ENCODE measurements around the gene DAND5. TPM values are rescaled to one million over a fixed set of nuclear protein-coding genes. Genes with fewer than 3 reads are reported as not detected.

The DAND5 gene
- total and polyA plus RNA-seq, 9 of the 15 experiments (the other 6 are each of a cell fraction or from before 2014, with no cell fraction given) = 0.22 to 0.83 (median 0.60) TPM

DNA sequence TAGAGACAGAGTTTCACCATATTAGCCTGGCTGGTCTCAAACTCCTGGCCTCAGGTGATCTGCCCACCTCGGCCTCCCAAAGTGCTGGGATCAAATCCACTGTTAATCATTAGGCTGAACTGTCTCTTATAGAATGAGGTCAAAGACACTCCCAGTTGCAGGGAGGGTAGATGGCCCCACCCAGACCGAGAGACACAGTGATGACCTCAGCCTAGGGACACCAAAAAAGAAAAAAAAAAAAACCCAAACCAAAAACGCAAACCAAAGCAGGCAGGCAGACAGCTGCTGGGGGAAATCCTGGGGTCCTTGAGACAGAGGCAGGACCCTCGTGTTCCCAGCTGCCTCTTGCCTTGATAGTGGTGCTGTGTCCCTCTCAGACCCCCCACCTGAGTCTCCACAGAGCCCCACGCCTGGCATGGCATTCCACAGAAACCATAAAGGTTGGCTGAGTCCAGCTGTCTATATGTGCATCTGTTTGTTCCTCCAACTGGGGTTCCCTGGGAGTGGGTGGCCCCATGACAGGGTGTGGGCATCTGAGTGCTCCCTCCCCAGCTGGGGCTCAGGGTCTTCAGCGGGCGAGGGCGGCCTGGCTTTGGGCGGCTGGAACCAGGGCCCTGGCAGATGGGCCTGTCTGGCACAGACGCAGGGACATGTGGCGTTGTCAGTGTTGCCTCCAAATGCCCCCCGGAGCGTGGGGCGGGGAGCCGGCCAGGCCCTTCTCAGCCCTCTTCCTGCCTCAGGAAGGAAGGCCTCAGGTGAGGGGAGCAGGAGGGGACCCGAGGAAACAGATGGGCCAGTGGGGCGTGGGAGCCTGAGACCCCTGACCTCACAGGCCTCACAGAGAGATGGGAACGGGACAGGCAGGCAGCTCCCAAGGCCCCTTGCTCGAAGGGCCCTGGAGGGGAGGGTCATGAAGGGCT lies 5.2 kb downstream of the DAND5 start:
- intact Hi-C loops (cut with micrococcal nuclease) = loop anchor here (5.0 kb wide), 1 partner anchor 288 kb away; no protein-coding TSS in a partner anchor
- TF ChIP-seq ZBED1 (IDR thresholded peaks at IDR 0.05) (no peak), SP2 (IDR thresholded peaks at IDR 0.05; ENCODE audit: extremely low read depth, low read depth, low read length, poor library complexity, severe bottlenecking) (no peak), CBX3 (IDR thresholded peaks at IDR 0.05; ENCODE audit: borderline replicate concordance in 1 of 2, low read length in 2 of 2) (no peak), ZBTB7A (IDR thresholded peaks at IDR 0.05; ENCODE audit: borderline replicate concordance, control insufficient read depth, low read depth, low read length) (0 out of 2 replicates have a peak, but pooled peaks have one; percentile 11), ZNF354B (CRISPR knock-in tag; IDR thresholded peaks at IDR 0.05) (no peak), LEF1 (IDR thresholded peaks at IDR 0.05) (no peak), POLR2A (conservative IDR thresholded peaks at IDR 0.05) (no peak), RAD21 (CRISPR knock-in tag; conservative IDR thresholded peaks at IDR 0.05 in 1 of 2, IDR thresholded peaks at IDR 0.05 in 1 of 2) (no peak), TAF15 (IDR thresholded peaks at IDR 0.05; ENCODE audit: low read depth, low read length) (no peak), XRCC3 (IDR thresholded peaks at IDR 0.05) (no peak), CBX1 (IDR thresholded peaks at IDR 0.05; ENCODE audit: low read depth) (no peak), ZNF384 (IDR thresholded peaks at IDR 0.05; ENCODE audit: low read depth, low read length) (peak; percentile 90), ETV5 (CRISPR knock-in tag; IDR thresholded peaks at IDR 0.05; ENCODE audit: low read depth) (no peak), ATF1 (CRISPR knock-in tag; IDR thresholded peaks at IDR 0.05) (no peak), ATF1 (tag; IDR thresholded peaks at IDR 0.05) (peak; percentile 20; the same call in 1 of the 2 replicates), ZNF79 (CRISPR knock-in tag; IDR thresholded peaks at IDR 0.05; ENCODE audit: low read depth) (no peak)
- TF ChIP-seq, protein P1, sequence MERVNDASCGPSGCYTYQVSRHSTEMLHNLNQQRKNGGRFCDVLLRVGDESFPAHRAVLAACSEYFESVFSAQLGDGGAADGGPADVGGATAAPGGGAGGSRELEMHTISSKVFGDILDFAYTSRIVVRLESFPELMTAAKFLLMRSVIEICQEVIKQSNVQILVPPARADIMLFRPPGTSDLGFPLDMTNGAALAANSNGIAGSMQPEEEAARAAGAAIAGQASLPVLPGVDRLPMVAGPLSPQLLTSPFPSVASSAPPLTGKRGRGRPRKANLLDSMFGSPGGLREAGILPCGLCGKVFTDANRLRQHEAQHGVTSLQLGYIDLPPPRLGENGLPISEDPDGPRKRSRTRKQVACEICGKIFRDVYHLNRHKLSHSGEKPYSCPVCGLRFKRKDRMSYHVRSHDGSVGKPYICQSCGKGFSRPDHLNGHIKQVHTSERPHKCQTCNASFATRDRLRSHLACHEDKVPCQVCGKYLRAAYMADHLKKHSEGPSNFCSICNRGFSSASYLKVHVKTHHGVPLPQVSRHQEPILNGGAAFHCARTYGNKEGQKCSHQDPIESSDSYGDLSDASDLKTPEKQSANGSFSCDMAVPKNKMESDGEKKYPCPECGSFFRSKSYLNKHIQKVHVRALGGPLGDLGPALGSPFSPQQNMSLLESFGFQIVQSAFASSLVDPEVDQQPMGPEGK (CRISPR knock-in tag; IDR thresholded peaks at IDR 0.05; ENCODE audit: borderline replicate concordance) = no peak
- TF ChIP-seq, protein P2, sequence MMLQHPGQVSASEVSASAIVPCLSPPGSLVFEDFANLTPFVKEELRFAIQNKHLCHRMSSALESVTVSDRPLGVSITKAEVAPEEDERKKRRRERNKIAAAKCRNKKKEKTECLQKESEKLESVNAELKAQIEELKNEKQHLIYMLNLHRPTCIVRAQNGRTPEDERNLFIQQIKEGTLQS (IDR thresholded peaks at IDR 0.05) = peak; percentile 78
- TF ChIP-seq, protein P2 (CRISPR knock-in tag; conservative IDR thresholded peaks at IDR 0.05) = no peak

More for the DNA sequence above, 5.2 kb downstream of the DAND5 start:
- H3K4me1 ChIP-seq (replicated peaks in 1 of 2; ENCODE audit: control insufficient read depth in 2 of 2, insufficient read depth in 2 of 2, low read length in 2 of 2) = peaks cover 9 to 43% of the 10 kb centered on the region in 2 experiments; a peak in 4 of 5 replicates
- H3K27me3 ChIP-seq (ENCODE audit: control insufficient read depth in 2 of 2, insufficient read depth in 2 of 2, low read length in 2 of 2) = no peaks in the 10 kb centered on the region
- no peaks in the 10 kb centered on the region for H3K79me2 ChIP-seq (ENCODE audit: control insufficient read depth, insufficient read depth, low read length)
- no TSS peak for BruUV-seq (replicated peaks)
- ChIA-PET POLR2A (interaction anchor here (0.6 to 0.9 kb wide), 3 partner anchors 29 to 112 kb away, joined by 3 to 5 read pairs (median 3); partner anchors contain the start of gene RAD23A), CTCF (ENCODE audit: low intra/inter-chr PET ratio) (no interaction called here)
- DNase-seq (ENCODE audit: extremely low read depth in 1 of 4, low spot score in 3 of 4) (peak; percentile 36 to 67 (median 54)), FAIRE-seq (peak; percentile 85), ATAC-seq (peak; percentile 86)
- no peaks in the 10 kb centered on the region for H4K20me1 ChIP-seq (replicated peaks; ENCODE audit: control insufficient read depth, insufficient read depth, low read length)
- H3K9me1 ChIP-seq (ENCODE audit: control insufficient read depth, insufficient read depth, low read length) = peaks cover 4% of the 10 kb centered on the region
- H3K9me3 ChIP-seq (replicated peaks; ENCODE audit: control insufficient read depth, insufficient read depth, low read depth, low read length) = no peaks in the 10 kb centered on the region
- 57% methylated on average over 16 of the region's 19 CpGs for WGBS (ENCODE audit: insufficient coverage, low coverage, missing lambda C conversion rate)
- H3K4me3 ChIP-seq = no peak overlapping the region
- H3K27ac ChIP-seq (ENCODE audit: extremely low read depth, low read depth, low read length) = no peak overlapping the region
- in situ Hi-C loops (cut with MboI) = loop anchor here (5.0 to 10.0 kb wide), 2 partner anchors 118 to 450 kb away; no protein-coding TSS in a partner anchor
- H3K4me2 ChIP-seq (ENCODE audit: insufficient read depth, low read length) = no peak overlapping the region
- H2AFZ ChIP-seq (ENCODE audit: low read depth, low read length) = no peak overlapping the region; the same call in 1 of the 2 replicates
- no peaks in the 10 kb centered on the region for H3K36me3 ChIP-seq (ENCODE audit: control insufficient read depth, insufficient read depth, low read length)
- H3K9ac ChIP-seq (ENCODE audit: insufficient read depth in 1 of 2, low read depth in 2 of 2, low read length in 2 of 2) = peak overlapping the region in 1 of 2 experiments; percentile 90; a peak in 2 of 4 replicates

All from K562 (cell line).